Testis (tissue), 3 donors: ENCODE measurements around the gene HGF. TPM values are rescaled to one million over a fixed set of nuclear protein-coding genes. Genes with fewer than 3 reads are reported as not detected.

Experiments used
- DNase-seq: peaks from one replicate; pipeline ENCODE4 v3.0.0-alpha.2; 2019
- H3K27ac ChIP-seq, 2 donors: fragments of 200-600 bp; sonication (generic); one replicate each; pipeline ENCODE4 v1.5.1; 2019
- H3K27me3 ChIP-seq: fragments of 200-600 bp; sonication (generic); one replicate; pipeline ENCODE4 v1.5.1; 2019
- H3K36me3 ChIP-seq: fragments of 200-600 bp; sonication (generic); one replicate; pipeline ENCODE4 v1.5.1; 2017; ENCODE audit warnings: low read depth; ENCODE audit errors: missing control alignments
- H3K4me1 ChIP-seq: fragments of 200-600 bp; sonication (generic); one replicate; pipeline ENCODE4 v1.5.1; 2019
- H3K4me3 ChIP-seq, 2 donors: fragments of 200-600 bp; sonication (generic); one replicate each; pipeline ENCODE4 v1.5.1; 2017 to 2019
- H3K9me3 ChIP-seq: fragments of 200-600 bp; sonication (generic); one replicate; pipeline ENCODE4 v1.5.1; 2017
- POLR2A ChIP-seq: fragments of 450-650 bp; IDR thresholded peaks from one replicate; pipeline ENCODE4 v1.6.1; 2017; ENCODE audit warnings: antibody characterized with exemption, mild to moderate bottlenecking, moderate library complexity
- WGBS, 2 donors: methylation state at CpG; one replicate each; pipeline ENCODE4 v1.1.5; 2018; 5-methylcytosine and 5-hydroxymethylcytosine counted together
- intact Hi-C: fragments of 100-400 bp; cut with DNase I; formaldehyde crosslinking; loops from one replicate; pipeline ENCODE4 v1.15.1; 2023; ENCODE audit warnings: low total_unique reads
- polyA plus RNA-seq: library from polyadenylated mRNA; stranded (reverse); fragments of 350-450 nt; fragmentation: Illumina TruSeq; extraction: RNeasy Lipid Tissue Mini Kit (QIAGEN cat#74804); gene quantifications from one replicate; pipeline ENCODE4 v1.2.3, GENCODE V29; 2014; ENCODE audit warnings: low read depth, low replicate concordance; ENCODE audit not compliant: insufficient read depth
- total RNA-seq, 2 donors: library from RNA; depleted of rRNA; stranded (reverse); fragments of >200 nt; gene quantifications; one replicate each; pipeline ENCODE4 v1.2.3, GENCODE V29; 2016
- TF ChIP-seq, protein P1 (sequence below), 3 experiments: fragments of 450-650 bp in 2 of 3; fragments of 200-600 bp in 1 of 3; sonication (generic) in 1 of 3; IDR thresholded peaks; one replicate each; pipeline ENCODE4 v1.5.1; 2016 to 2019; ENCODE audit warnings: antibody characterized with exemption in 3 of 3, mild to moderate bottlenecking in 2 of 3, moderate library complexity in 1 of 3

The HGF gene
- total and polyA plus RNA-seq, 3 donors from 2014 or later: 3.1 to 5.0 (median 3.4) TPM

DNA sequence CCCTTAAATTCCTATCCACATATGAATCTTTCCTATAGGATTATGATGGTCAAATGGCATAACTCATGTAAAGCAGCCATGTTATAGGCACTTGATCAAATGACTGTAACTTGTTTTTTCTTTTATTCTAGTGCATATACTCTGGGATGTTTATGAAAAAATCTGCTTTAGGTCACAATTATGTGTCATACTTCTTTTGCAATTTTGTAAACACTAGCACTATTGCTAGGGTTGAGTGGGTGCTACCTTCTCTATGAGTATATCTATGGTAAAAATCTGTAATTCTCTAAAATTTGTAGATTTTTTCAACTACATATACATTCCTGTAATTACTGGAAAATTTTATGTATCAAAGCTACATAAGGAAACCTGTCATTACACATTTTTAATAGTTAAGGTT, 50.0 kb downstream of the HGF start:
- no peak overlapping the region for H3K27ac ChIP-seq
- no peaks in the 10 kb centered on the region for H3K27me3 ChIP-seq
- intact Hi-C loops: no loop called here
- no peaks in the 10 kb centered on the region for H3K4me1 ChIP-seq
- no peak overlapping the region for H3K4me3 ChIP-seq
- H3K9me3 ChIP-seq: no peaks in the 10 kb centered on the region
- DNase-seq: no peak
- H3K36me3 ChIP-seq: no peaks in the 10 kb centered on the region
- no peak for TF ChIP-seq POLR2A
- TF ChIP-seq, protein P1, sequence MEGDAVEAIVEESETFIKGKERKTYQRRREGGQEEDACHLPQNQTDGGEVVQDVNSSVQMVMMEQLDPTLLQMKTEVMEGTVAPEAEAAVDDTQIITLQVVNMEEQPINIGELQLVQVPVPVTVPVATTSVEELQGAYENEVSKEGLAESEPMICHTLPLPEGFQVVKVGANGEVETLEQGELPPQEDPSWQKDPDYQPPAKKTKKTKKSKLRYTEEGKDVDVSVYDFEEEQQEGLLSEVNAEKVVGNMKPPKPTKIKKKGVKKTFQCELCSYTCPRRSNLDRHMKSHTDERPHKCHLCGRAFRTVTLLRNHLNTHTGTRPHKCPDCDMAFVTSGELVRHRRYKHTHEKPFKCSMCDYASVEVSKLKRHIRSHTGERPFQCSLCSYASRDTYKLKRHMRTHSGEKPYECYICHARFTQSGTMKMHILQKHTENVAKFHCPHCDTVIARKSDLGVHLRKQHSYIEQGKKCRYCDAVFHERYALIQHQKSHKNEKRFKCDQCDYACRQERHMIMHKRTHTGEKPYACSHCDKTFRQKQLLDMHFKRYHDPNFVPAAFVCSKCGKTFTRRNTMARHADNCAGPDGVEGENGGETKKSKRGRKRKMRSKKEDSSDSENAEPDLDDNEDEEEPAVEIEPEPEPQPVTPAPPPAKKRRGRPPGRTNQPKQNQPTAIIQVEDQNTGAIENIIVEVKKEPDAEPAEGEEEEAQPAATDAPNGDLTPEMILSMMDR (IDR thresholded peaks at IDR 0.05): no peak

DNA sequence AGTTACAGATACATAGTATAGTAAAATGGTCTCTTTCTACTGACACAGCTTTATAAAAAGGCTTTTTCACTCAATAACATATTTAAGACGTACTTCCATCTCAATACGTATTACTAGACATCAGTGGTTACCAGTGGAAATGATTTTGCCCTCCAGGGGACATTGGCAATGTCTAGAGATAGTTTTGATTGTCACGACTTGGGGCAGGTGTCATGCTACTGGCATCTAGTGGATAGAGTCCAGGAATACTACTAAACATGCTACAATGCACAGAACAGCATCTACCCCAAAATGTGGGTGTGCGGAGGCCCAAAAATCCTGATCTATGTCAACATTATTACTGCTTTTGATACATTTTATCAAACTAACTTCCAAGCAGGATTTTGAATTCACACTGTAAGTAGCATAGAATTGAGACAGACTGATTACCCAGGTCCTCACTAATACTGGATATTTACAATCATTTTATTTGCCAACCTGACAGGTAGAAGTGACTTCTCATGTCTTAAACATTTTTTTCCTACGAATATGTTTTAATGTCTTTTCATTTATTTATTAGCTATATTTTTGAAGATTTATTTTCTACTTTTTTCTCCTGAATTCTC, 53.8 kb downstream of the HGF start:
- intact Hi-C loops: no loop called here
- Histone ChIP-seq H3K36me3 (no peaks in the 10 kb centered on the region), H3K9me3 (no peaks in the 10 kb centered on the region), H3K27ac (no peak overlapping the region), H3K4me1 (no peaks in the 10 kb centered on the region), H3K27me3 (no peaks in the 10 kb centered on the region), H3K4me3 (no peak overlapping the region)
- no peak for DNase-seq
- 78 to 84% methylated on average over 5 of the region's 5 CpGs for WGBS, 2 donors
- no peak for TF ChIP-seq POLR2A
- TF ChIP-seq, protein P1 (IDR thresholded peaks at IDR 0.05): no peak

DNA sequence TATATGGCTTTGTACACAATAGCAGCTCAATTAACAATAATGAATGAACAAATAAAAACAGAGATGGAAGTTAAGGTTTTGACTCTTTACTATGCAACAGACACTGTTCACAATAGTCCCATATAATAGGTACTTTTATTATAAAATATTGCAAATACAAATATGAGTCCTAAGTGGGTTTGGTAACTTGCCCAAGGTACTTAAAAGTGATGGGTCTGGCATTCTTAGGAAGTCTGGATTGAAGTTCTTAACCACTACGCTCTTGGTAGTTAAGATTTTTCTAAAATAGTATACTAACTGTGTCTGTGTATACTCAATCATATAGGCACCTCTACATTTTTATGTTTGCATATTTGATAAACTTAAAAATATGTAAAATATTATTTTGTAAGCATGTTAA, 55.5 kb downstream of the HGF start:
- 97 to 98% methylated on average over 1 of the region's 1 CpG for WGBS, 2 donors
- no peaks in the 10 kb centered on the region for H3K27me3 ChIP-seq
- intact Hi-C loops: no loop called here

DNA sequence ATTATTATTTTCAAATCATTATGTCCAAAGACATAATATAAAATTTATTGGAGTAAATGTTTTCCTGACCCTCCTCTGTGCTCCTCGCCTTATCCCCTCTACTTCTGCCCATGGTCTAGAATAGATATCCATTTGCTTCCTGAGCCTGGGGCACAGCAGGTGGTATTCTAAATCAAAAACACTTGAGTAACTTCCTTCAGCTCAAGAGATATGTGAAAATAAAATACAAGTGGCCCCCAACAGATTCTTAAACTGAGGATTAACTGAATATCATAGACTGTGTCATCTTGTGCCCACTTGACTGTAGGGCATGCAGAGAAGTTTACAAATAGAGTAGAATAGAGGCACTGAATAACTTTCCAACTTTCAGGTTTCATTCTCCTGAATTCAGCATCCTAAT, 59.1 kb downstream of the HGF start:
- WGBS, 2 donors: 98 to 100% methylated on average over 1 of the region's 1 CpG
- H3K4me3 ChIP-seq: no peak overlapping the region
- H3K27me3 ChIP-seq: no peaks in the 10 kb centered on the region
- no peak for DNase-seq
- H3K27ac ChIP-seq: no peak overlapping the region
- TF ChIP-seq, protein P1 (IDR thresholded peaks at IDR 0.05): no peak
- TF ChIP-seq POLR2A: no peak
- H3K36me3 ChIP-seq: no peaks in the 10 kb centered on the region
- no peaks in the 10 kb centered on the region for H3K9me3 ChIP-seq
- no peaks in the 10 kb centered on the region for H3K4me1 ChIP-seq
- intact Hi-C loops: no loop called here

More for the DNA sequence above, 55.5 kb downstream of the HGF start:
- DNase-seq: no peak
- TF ChIP-seq POLR2A: no peak
- TF ChIP-seq, protein P1 (IDR thresholded peaks at IDR 0.05): no peak
- H3K36me3 ChIP-seq: no peaks in the 10 kb centered on the region
- no peak overlapping the region for H3K4me3 ChIP-seq
- no peaks in the 10 kb centered on the region for H3K9me3 ChIP-seq
- no peak overlapping the region for H3K27ac ChIP-seq
- H3K4me1 ChIP-seq: no peaks in the 10 kb centered on the region

DNA sequence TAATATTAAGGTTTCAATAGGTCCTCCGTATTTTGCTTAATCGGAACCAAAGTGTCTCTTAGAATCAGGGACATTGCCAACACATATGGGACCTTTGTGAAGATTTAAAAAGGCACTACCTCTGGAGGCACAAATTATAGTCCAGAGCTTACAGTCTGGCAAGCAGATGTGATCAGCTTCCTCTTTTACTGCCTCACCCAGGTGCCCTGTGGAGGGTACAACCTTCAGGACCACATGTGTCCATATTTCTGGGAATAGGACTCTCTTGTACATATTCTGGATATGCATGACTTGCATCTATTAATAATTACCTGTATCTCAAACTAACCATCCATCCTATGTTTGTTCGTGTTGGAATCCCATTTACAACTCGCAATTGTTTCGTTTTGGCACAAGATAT, 60.0 kb downstream of the HGF start:
- no peaks in the 10 kb centered on the region for H3K4me1 ChIP-seq
- intact Hi-C loops: no loop called here
- 88 to 89% methylated on average over 5 of the region's 5 CpGs for WGBS, 2 donors

More for the DNA sequence above, 60.0 kb downstream of the HGF start:
- H3K9me3 ChIP-seq: no peaks in the 10 kb centered on the region
- H3K27me3 ChIP-seq: no peaks in the 10 kb centered on the region
- DNase-seq: no peak
- H3K4me3 ChIP-seq: no peak overlapping the region
- H3K36me3 ChIP-seq: no peaks in the 10 kb centered on the region
- H3K27ac ChIP-seq: no peak overlapping the region
- TF ChIP-seq, protein P1 (IDR thresholded peaks at IDR 0.05): no peak
- TF ChIP-seq POLR2A: no peak
